GM12892 (cell line): Measurements from ENCODE around the gene SLC37A1.

Experiments used
- DNase-seq: peaks from one replicate; pipeline ENCODE4 v3.0.0; 2011; ENCODE audit not compliant: insufficient read length
- FAIRE-seq: peaks from 2 replicates; lab custom pipeline; 2011; peaks lifted over from hg19 to GRCh38; lab: Jason Lieb, UNC
- POLR2A ChIP-seq: IDR thresholded peaks from 2 replicates; pipeline ENCODE4 v1.6.1; 2011; ENCODE audit warnings: low read depth, low read length, control low read depth
- POLR2AphosphoS5 ChIP-seq: IDR thresholded peaks from 2 replicates; pipeline ENCODE4 v1.6.1; 2011; ENCODE audit warnings: low read depth, low read length, control low read depth
- TAF1 ChIP-seq: IDR thresholded peaks from 2 replicates; pipeline ENCODE4 v1.6.1; 2011; ENCODE audit warnings: low read depth, mild to moderate bottlenecking, control low read depth, low read length, borderline replicate concordance

Gene SLC37A1

DNA sequence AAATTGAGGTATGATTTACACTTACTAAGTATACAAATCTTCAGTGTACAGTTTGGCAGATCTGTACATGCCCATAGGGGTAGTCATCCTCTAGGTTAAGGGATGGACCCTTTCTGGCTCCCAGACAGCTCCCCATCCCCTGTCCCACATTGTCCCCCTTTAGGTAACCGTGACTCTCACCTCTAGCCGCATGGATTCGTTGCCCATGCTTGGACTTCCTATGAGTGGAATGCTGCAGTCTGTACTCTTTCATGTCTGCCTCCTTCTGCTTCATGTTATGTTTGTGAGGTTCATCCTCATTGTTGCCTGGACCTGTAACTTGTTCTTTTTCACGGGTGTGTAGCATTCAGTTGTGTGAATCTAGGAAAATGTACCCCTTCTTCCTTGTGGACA lies 20.3 kb downstream of the SLC37A1 start:
- DNase-seq: no peak
- TF ChIP-seq TAF1: no peak
- no peak for TF ChIP-seq POLR2AphosphoS5
- no peak for TF ChIP-seq POLR2A
- FAIRE-seq: no peak

DNA sequence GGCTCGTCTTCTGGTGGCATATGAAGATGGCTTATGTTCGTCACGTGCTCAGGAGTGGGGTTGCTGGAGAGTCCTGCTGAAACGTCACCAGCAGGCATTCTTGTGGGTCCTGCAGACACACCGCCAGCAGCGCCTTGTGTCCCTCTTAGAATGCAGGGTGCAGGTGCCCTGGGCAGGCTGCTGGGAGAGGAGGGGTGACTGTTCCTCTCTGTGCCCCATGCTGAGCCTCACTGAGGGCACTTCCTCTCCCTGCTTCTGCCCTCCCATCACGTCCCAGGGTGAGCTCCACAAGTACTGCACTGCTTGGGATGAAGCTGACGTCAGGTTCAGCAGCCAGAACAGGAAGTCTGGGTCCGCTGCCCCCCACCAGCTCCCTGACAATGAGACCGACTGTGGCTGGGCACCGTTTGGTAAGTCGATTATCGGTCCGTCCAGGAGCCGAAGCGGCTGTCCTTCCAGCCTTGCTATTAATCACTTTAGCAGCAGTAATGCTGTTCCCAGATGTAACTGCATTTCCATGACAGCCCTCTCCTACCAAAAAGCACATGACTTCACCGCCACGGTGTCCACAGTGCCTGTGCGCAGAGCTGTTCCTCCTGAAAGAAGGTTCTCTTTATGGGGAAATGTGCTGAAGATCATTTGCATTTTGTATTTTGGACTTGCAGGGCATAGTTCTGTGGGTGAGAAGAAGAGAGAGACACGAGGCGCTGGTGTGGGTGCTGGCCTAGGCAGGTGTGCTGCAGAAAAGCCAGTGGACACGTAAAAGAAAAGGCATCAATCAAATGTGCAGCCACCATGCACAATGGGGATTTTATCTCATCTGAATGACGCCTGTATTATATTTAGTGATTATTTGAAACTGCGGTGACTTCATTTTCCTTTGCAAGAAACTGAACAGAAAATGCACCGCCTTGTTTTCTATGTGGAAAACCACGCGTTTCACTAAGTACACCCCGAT lies 21.0 kb downstream of the SLC37A1 start:
- DNase-seq (peak; percentile 37), FAIRE-seq (no peak)
- TF ChIP-seq TAF1: no peak
- 0 out of 2 replicates have a peak, but pooled peaks have one; percentile 37 for TF ChIP-seq POLR2A

- peak; percentile 96 for FAIRE-seq
- no peak for TF ChIP-seq POLR2AphosphoS5
- no peak for TF ChIP-seq POLR2A
- TF ChIP-seq TAF1: no peak
- DNase-seq: peak; percentile 61
These were observed 22.0 kb downstream of the SLC37A1 start for GRCh38 chr21:42535602-42536171.

DNA sequence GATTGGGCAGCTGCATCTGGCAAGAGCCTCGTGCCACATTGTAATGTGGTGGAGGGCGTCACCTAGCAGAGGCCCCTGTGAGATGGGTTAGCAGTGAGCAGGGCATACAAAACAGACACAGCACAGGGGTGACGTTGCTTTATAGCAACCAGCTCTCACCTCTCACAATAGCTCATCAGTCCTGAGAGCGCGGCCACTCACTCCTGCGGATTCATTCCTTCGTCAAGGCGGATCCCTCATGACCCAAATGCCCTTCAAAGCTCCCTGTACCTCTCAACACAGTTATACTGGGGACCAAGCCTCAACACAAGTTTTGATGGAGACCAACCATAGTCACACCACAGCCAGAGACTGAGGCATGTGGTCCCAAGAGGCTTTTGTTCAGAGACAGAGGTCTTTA lies 22.9 kb downstream of the SLC37A1 start:
- FAIRE-seq: no peak
- TF ChIP-seq POLR2AphosphoS5 (no peak), TAF1 (no peak), POLR2A (no peak)
- no peak for DNase-seq

GRCh38 chr21:42537106-42537742 lies 23.6 kb downstream of the SLC37A1 start:
- TF ChIP-seq TAF1 (no peak), POLR2AphosphoS5 (no peak), POLR2A (no peak)
- DNase-seq (no peak), FAIRE-seq (peak; percentile 58)

- no peak for FAIRE-seq
- DNase-seq: no peak
- no peak for TF ChIP-seq POLR2A
- TF ChIP-seq POLR2AphosphoS5: no peak
- no peak for TF ChIP-seq TAF1
These were observed 25.0 kb downstream of the SLC37A1 start for GRCh38 chr21:42538479-42539275.

- FAIRE-seq: no peak
- DNase-seq: no peak
- no peak for TF ChIP-seq POLR2AphosphoS5
These were observed 25.7 kb downstream of the SLC37A1 start for GRCh38 chr21:42539342-42539741.

DNA sequence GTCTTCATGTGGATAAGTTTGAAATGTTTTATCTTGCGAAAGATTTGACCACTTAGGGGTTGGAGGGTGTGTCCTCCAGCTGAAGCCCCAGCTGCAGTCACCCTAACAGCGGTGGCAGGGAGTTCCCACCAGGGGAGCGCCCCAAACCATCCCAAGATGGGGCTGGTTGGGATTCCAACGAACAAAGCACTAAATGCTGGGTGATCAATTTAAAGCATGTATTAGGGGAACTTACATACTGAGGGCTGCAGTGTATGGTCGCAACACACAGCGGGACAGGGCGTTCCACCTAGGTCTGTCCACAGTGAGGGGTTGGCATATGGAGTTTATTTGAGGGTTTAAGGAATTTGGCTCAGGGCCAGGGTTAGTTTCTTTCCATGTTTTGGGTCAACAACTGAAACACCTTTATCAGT lies 26.3 kb downstream of the SLC37A1 start:
- DNase-seq (no peak), FAIRE-seq (no peak)
- TF ChIP-seq POLR2A: no peak
- TF ChIP-seq POLR2AphosphoS5: no peak
- TF ChIP-seq TAF1: no peak

GRCh38 chr21:42540396-42540795 lies 26.7 kb downstream of the SLC37A1 start:
- no peak for DNase-seq
- FAIRE-seq: no peak
- TF ChIP-seq POLR2A (no peak), TAF1 (no peak), POLR2AphosphoS5 (no peak)

GRCh38 chr21:42541174-42541573 lies 27.5 kb downstream of the SLC37A1 start:
- no peak for FAIRE-seq
- TF ChIP-seq POLR2AphosphoS5 (no peak), POLR2A (no peak), TAF1 (no peak)
- DNase-seq: no peak

GRCh38 chr21:42541618-42542017 lies 28.0 kb downstream of the SLC37A1 start:
- no peak for FAIRE-seq

More at GRCh38 chr21:42541618-42542017, 28.0 kb downstream of the SLC37A1 start:
- no peak for DNase-seq
- TF ChIP-seq POLR2AphosphoS5: no peak
- TF ChIP-seq TAF1: no peak
- no peak for TF ChIP-seq POLR2A
